Activated B cell treated with CpG ODN at 0.5 μM for 24 hours (primary cell): ENCODE data around the gene KCNK17. TPM values are rescaled to one million over a fixed set of nuclear protein-coding genes. Genes with fewer than 3 reads are reported as not detected.

ENCODE experiments used
- ATAC-seq: fragments of 200-7000 bp; cut with Tn5 transposase; one replicate; pipeline ENCODE4 v1.10.0; 2021; ENCODE audit warnings: low read depth, mild to moderate bottlenecking, moderate library complexity
- CTCF ChIA-PET: fragments of 350-600 bp; sonication (Branson Sonifier 250); formaldehyde crosslinking; loops from one replicate; lab custom pipeline; 2021; ENCODE audit warnings: antibody characterized with exemption; lab: Charles Lee
- POLR2A ChIA-PET: fragments of 350-600 bp; sonication (Branson Sonifier 250); formaldehyde crosslinking; loops from one replicate; lab custom pipeline; 2021; ENCODE audit warnings: antibody characterized with exemption; lab: Charles Lee
- DNase-seq: peaks from one replicate; pipeline ENCODE4 v3.0.0; 2022
- H3K27ac Mint-ChIP-seq: one replicate; pipeline ENCODE4 v1.8.0; 2020; ENCODE audit warnings: mixed read lengths
- H3K27me3 Mint-ChIP-seq: one replicate; pipeline ENCODE4 v1.8.0; 2021; ENCODE audit warnings: mixed read lengths
- H3K36me3 Mint-ChIP-seq: one replicate; pipeline ENCODE4 v1.8.0; 2021; ENCODE audit warnings: low read depth, mixed read lengths
- H3K4me1 Mint-ChIP-seq: one replicate; pipeline ENCODE4 v1.8.0; 2021; ENCODE audit warnings: mixed read lengths
- H3K4me3 Mint-ChIP-seq: one replicate; pipeline ENCODE4 v1.8.0; 2020; ENCODE audit warnings: mild to moderate bottlenecking, mixed read lengths
- H3K9me3 Mint-ChIP-seq: one replicate; pipeline ENCODE4 v1.8.0; 2020; ENCODE audit warnings: mixed read lengths
- CTCF ChIP-seq: fragments of 200-600 bp; IDR thresholded peaks from one replicate; pipeline ENCODE4 v1.8.0; 2022; ENCODE audit warnings: antibody characterized with exemption, mild to moderate bottlenecking
- intact Hi-C: fragments of 100-400 bp; cut with micrococcal nuclease; formaldehyde crosslinking; loops from one replicate; pipeline ENCODE4 v1.15.1; 2024
- total RNA-seq: library from RNA; stranded (reverse); gene quantifications from 2 replicates; pipeline ENCODE4 v1.2.3, GENCODE V29; 2022

Gene KCNK17
- total RNA-seq, 1 donor from 2014 or later = not detected

DNA sequence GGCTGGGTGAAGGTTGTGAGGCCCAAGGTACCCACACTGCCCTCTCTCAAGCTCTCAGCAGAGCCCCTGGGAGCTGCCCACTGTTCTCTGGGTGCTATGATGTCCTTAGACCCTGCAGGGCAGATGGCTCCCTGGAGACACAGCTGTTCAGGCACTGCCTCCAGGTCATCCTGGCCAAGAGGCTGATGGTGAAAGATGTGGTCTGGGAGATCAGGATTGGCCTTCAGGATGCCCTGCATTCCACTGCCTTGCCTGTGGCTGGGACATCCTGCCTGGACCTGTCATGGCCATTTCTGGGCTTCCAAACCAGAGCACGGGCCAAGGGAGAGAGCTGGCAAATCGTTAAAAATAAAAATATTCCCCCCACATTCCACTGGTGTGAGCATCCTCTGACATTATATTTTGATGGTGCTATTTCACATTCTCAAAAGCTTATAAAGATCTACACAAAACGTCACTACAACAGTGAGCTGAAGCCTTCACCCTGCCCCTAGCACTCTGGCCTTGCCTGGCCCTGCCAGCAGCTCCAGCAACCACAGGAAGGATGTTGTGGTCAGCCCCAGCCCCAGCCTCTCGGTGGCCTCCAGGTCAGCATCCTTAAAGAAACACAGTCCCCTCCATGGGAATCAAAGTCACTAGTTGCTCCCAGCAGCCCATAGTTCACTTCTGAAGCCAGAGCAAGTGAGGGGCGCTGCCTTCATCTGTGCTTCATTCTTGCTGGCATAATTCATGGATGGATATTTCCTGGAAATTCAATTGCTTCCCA, 21.7 kb upstream of the KCNK17 start:
- intact Hi-C loops = no loop called here
- DNase-seq = no peak
- POLR2A ChIA-PET = no interaction called here
- H3K4me1 Mint-ChIP-seq = peaks cover 21% of the 10 kb centered on the region
- ATAC-seq = no peak
- H3K4me3 Mint-ChIP-seq = no peak overlapping the region
- CTCF ChIA-PET = interaction anchor here (1.1 to 1.5 kb wide), 2 partner anchors 11 to 13 kb away, joined by 3 to 4 read pairs; no protein-coding TSS in a partner anchor
- no peaks in the 10 kb centered on the region for H3K36me3 Mint-ChIP-seq
- no peaks in the 10 kb centered on the region for H3K9me3 Mint-ChIP-seq
- H3K27me3 Mint-ChIP-seq = peaks cover 8% of the 10 kb centered on the region
- no peak overlapping the region for H3K27ac Mint-ChIP-seq
- TF ChIP-seq CTCF = no peak

- H3K36me3 Mint-ChIP-seq = no peaks in the 10 kb centered on the region
- no peak overlapping the region for H3K4me3 Mint-ChIP-seq
- H3K9me3 Mint-ChIP-seq = no peaks in the 10 kb centered on the region
- intact Hi-C loops = no loop called here
- DNase-seq = no peak
- ATAC-seq = no peak
- H3K27ac Mint-ChIP-seq = no peak overlapping the region
- H3K27me3 Mint-ChIP-seq = peaks cover 13% of the 10 kb centered on the region
- CTCF ChIA-PET = no interaction called here
- peaks cover 26% of the 10 kb centered on the region for H3K4me1 Mint-ChIP-seq
- POLR2A ChIA-PET = no interaction called here
- no peak for TF ChIP-seq CTCF
These were observed 19.6 kb upstream of the KCNK17 start for GRCh38 chr6:39333644-39334438.

DNA sequence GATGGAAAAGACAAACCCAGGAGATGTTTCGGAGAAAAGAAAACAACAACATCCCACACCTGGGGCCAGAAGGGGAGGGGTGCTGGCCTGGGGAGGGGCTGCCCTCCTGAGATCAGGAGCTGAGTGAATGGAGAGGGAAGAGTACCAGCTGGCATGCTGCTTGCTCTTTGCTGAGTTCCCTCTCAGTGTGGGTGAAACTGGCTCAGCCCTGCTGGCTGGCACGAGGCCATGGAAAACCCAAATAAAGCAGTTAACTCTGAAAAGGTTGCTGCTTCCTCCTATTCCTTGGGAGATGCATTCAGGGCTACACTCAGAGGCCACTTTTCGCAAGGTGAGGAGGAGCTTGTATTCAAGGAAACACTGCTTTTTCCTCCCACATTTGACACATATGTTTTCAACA, 16.3 kb upstream of the KCNK17 start:
- Mint-ChIP-seq H3K9me3 (no peaks in the 10 kb centered on the region), H3K36me3 (no peaks in the 10 kb centered on the region), H3K27me3 (peaks cover 7% of the 10 kb centered on the region), H3K27ac (no peak overlapping the region), H3K4me1 (peaks cover 5% of the 10 kb centered on the region), H3K4me3 (no peak overlapping the region)
- CTCF ChIA-PET = interaction anchor here (1.5 kb wide), 1 partner anchor 28 kb away, joined by 5 read pairs; no protein-coding TSS in a partner anchor
- no peak for ATAC-seq
- POLR2A ChIA-PET = no interaction called here
- intact Hi-C loops = no loop called here
- no peak for DNase-seq
- TF ChIP-seq CTCF = no peak

DNA sequence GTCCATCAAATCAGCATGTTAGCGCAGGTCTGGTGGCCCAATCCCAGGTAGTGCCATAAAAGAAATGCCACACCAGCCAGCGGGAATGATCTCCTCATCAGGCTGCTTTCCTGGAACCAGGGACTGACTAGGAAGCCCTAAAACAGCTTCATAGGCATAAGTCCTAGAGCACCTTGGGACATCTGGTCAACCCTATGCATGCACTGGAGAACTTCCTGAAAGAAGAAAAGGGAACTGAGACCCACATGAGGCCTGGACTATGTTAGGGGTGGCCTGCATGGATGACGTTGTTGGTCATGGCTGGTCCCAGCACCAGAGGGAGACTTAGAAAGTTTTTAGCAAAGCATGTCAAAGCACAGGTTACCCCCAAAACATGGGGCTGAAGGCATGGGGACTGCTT, 15.8 kb upstream of the KCNK17 start:
- H3K27ac Mint-ChIP-seq = no peak overlapping the region
- ATAC-seq = peak; percentile 34
- H3K9me3 Mint-ChIP-seq = no peaks in the 10 kb centered on the region
- ChIA-PET POLR2A (no interaction called here), CTCF (interaction anchor here (1.5 kb wide), 1 partner anchor 27 kb away, joined by 5 read pairs; no protein-coding TSS in a partner anchor)
- no peak overlapping the region for H3K4me3 Mint-ChIP-seq
- peaks cover 5% of the 10 kb centered on the region for H3K4me1 Mint-ChIP-seq
- TF ChIP-seq CTCF = no peak
- DNase-seq = no peak
- peaks cover 11% of the 10 kb centered on the region for H3K27me3 Mint-ChIP-seq
- intact Hi-C loops = no loop called here
- H3K36me3 Mint-ChIP-seq = no peaks in the 10 kb centered on the region

DNA sequence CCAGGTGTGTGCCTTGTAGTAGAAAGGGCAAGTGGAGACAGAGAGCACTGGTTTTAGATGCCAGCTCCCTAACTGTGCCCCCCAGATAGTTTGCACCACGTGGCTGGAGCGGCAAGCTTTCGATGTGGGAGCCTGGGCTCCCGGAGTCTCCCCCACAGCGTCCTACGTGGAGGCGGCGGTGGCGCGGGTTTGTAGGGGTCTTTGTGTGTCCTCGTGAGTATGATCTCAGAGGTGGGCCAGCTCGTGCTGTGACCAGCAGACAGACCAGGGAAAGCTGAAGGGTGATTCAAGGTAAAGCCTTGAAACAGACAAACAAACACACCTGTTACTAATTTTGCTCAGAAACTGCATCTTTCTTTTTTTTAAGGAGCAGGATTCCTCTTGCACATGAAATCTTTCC, 13.8 kb upstream of the KCNK17 start:
- Mint-ChIP-seq H3K36me3 (no peaks in the 10 kb centered on the region), H3K4me1 (peaks cover 5% of the 10 kb centered on the region), H3K9me3 (no peaks in the 10 kb centered on the region), H3K27me3 (peaks cover 15% of the 10 kb centered on the region), H3K4me3 (no peak overlapping the region), H3K27ac (no peak overlapping the region)
- DNase-seq = no peak
- POLR2A ChIA-PET = no interaction called here
- intact Hi-C loops = no loop called here
- no peak for ATAC-seq
- TF ChIP-seq CTCF = no peak
- CTCF ChIA-PET = no interaction called here
